Right cardiac atrium (tissue), 5 donors: ENCODE measurements around the gene BTBD16. TPM values are rescaled to one million over a fixed set of nuclear protein-coding genes. Genes with fewer than 3 reads are reported as not detected.

Experiments used
- ATAC-seq, 2 donors: fragments of 200-7000 bp; cut with Tn5 transposase; one replicate each; pipeline versions ENCODE4 v1.8.0 to v1.9.1; 2020; ENCODE audit warnings: moderate library complexity in 2 of 2, mild to moderate bottlenecking in 1 of 2
- DNase-seq, 3 donors: peaks; one replicate each; pipeline ENCODE4 v3.0.0-alpha.2; 2020
- H3K27ac ChIP-seq: one replicate; pipeline ENCODE4 v1.5.1; 2013; ENCODE audit warnings: mild to moderate bottlenecking, low read length, control low read depth, moderate library complexity
- H3K27me3 ChIP-seq: one replicate; pipeline ENCODE4 v1.6.1; 2013; ENCODE audit not compliant: control insufficient read depth, insufficient read depth
- H3K4me1 ChIP-seq: one replicate; pipeline ENCODE4 v1.6.1; 2013; ENCODE audit warnings: low read length; ENCODE audit not compliant: control insufficient read depth, insufficient read depth
- H3K4me3 ChIP-seq: one replicate; pipeline ENCODE4 v1.5.1; 2013; ENCODE audit warnings: low read length, control low read depth
- H3K9me3 ChIP-seq: one replicate; pipeline ENCODE4 v1.6.1; 2013; ENCODE audit warnings: low read length; ENCODE audit not compliant: control insufficient read depth
- WGBS: extraction: QIAGEN DNeasy Blood & Tissue Kit; methylation state at CpG from one replicate; pipeline ENCODE4 v1.1.7; 2013; 5-methylcytosine and 5-hydroxymethylcytosine counted together
- intact Hi-C, 4 donors: fragments of 100-400 bp; cut with DNase I; formaldehyde crosslinking; loops; one replicate each; pipeline versions ENCODE4 v1.11.0 to v1.14.0; 2022 to 2023
- polyA plus RNA-seq: library from polyadenylated mRNA; stranded (reverse); fragments of 200-250 nt; gene quantifications from one replicate; pipeline ENCODE4 v1.2.3, GENCODE V29; 2013
- total RNA-seq, 4 donors: library from RNA; stranded (reverse); fragmentation: NEBNext Ultra II Directional; extraction: Animal tissue kit (Norgen Biotek cat#: 25700); gene quantifications; one replicate each; pipeline ENCODE4 v1.2.1, GENCODE V29; 2021
- donor health status: healthy with polysubstance abuse.
- donor health status: DM: no; HTN: yes; CAD: no.
- donor health status: DM: no; HTN: no; CAD: no.
- donor health status: DM: no; HTN: yes; CAD: no; lungs with severe emphysema.
- donor health status: DM: yes; HTN: yes; CAD: no.

The BTBD16 gene
- total and polyA plus RNA-seq, 5 donors = 0.11 to 0.17 TPM; not detected in 3

DNA sequence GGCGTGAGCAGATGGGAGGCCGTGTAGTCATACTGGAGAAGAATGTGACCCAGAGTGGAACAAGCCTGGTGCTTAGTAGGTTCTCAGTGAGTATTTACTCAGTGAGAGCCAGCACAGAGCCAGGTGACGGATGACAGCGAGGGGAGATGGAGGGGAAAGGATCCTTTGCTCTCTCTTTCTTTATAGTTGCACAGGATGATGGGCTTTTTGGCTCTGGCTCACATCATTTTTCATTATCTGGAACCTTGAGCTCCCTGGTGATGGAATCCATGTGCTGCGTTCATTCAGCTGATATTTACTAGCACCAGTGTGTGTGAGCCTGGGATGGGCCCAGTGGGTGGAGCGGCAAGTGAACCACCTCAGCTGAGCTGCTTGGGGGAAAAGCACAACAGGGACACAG, 17.2 kb downstream of the BTBD16 start:
- Histone ChIP-seq H3K4me3 (no peak overlapping the region), H3K27ac (no peak overlapping the region), H3K4me1 (no peaks in the 10 kb centered on the region), H3K27me3 (no peaks in the 10 kb centered on the region), H3K9me3 (no peaks in the 10 kb centered on the region)
- intact Hi-C loops = no loop called here
- DNase-seq (no peak), ATAC-seq (no peak)
- 84% methylated on average over 6 of the region's 6 CpGs for WGBS

GRCh38 chr10:122288917-122289316, 17.8 kb downstream of the BTBD16 start:
- Histone ChIP-seq H3K9me3 (no peaks in the 10 kb centered on the region), H3K27ac (no peak overlapping the region), H3K27me3 (no peaks in the 10 kb centered on the region), H3K4me1 (no peaks in the 10 kb centered on the region), H3K4me3 (no peak overlapping the region)
- WGBS = 95% methylated on average over 3 of the region's 3 CpGs
- DNase-seq (no peak), ATAC-seq (no peak)
- intact Hi-C loops = no loop called here

GRCh38 chr10:122290334-122290733, 19.2 kb downstream of the BTBD16 start:
- Histone ChIP-seq H3K9me3 (no peaks in the 10 kb centered on the region), H3K4me1 (no peaks in the 10 kb centered on the region), H3K27ac (no peak overlapping the region), H3K4me3 (no peak overlapping the region), H3K27me3 (no peaks in the 10 kb centered on the region)
- intact Hi-C loops = loop anchor here in 2 of 4 donors (5.0 to 10.0 kb wide), 2 partner anchors 274 to 277 kb away; partner anchors contain the start of gene DMBT1 (in 1 of the 2)
- no peak for ATAC-seq
- no peak for DNase-seq
- WGBS = 74% methylated on average over 7 of the region's 7 CpGs

DNA sequence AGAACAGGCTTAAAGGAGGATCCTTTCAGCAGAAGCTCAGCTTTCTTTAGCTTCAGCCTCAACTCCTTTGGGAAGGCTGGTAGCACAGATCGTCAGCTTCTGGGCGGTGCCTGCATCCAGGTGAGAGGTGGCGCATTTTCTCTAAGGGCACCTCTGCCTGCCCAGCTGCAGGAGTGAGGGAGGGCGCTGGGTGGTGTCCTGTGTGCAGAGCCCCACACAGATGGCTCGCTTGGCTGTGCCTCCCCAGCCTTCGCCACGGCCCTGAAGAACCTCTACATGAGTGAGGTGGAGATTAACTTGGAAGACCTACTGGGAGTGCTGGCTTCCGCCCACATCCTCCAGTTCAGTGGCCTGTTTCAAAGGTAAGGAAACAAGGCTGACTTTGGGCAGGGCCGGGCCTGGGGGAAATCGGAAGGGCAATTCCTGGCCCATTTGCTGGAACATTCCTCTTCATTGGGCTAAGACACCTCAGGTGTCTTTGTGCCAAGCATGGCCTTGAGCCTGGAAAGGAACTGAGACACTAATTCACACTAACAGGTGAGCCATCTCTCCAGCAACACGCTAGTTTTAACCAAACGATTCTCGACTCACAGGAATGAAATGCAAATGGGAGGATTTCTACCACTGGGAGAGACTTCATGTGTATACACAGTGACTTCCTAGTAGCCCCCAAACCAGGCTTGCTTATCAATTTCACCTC, 19.9 kb downstream of the BTBD16 start:
- 92% methylated on average over 13 of the region's 13 CpGs for WGBS
- no peaks in the 10 kb centered on the region for H3K4me1 ChIP-seq
- intact Hi-C loops = loop anchor here in 2 of 4 donors (5.0 to 10.0 kb wide), 2 partner anchors 274 to 276 kb away; partner anchors contain the start of gene DMBT1 (in 1 of the 2)
- H3K4me3 ChIP-seq = no peak overlapping the region
- no peak overlapping the region for H3K27ac ChIP-seq
- no peaks in the 10 kb centered on the region for H3K9me3 ChIP-seq
- DNase-seq (no peak), ATAC-seq (no peak)
- H3K27me3 ChIP-seq = no peaks in the 10 kb centered on the region

- no peak for DNase-seq
- no peak for ATAC-seq
- Histone ChIP-seq H3K27me3 (no peaks in the 10 kb centered on the region), H3K4me1 (no peaks in the 10 kb centered on the region), H3K4me3 (no peak overlapping the region), H3K27ac (no peak overlapping the region), H3K9me3 (no peaks in the 10 kb centered on the region)
- WGBS = 90% methylated on average over 5 of the region's 5 CpGs
- intact Hi-C loops = loop anchor here in 2 of 4 donors (5.0 to 10.0 kb wide), 2 partner anchors 273 to 276 kb away; partner anchors contain the start of gene DMBT1 (in 1 of the 2)
These were observed 20.6 kb downstream of the BTBD16 start for GRCh38 chr10:122291739-122292138.

GRCh38 chr10:122292376-122292775, 21.3 kb downstream of the BTBD16 start:
- Histone ChIP-seq H3K27me3 (no peaks in the 10 kb centered on the region), H3K4me3 (no peak overlapping the region), H3K27ac (no peak overlapping the region), H3K4me1 (no peaks in the 10 kb centered on the region), H3K9me3 (no peaks in the 10 kb centered on the region)
- ATAC-seq (no peak), DNase-seq (no peak)
- intact Hi-C loops = loop anchor here in 2 of 4 donors (5.0 to 10.0 kb wide), 2 partner anchors 272 to 275 kb away; partner anchors contain the start of gene DMBT1 (in 1 of the 2)
- 86% methylated on average over 3 of the region's 3 CpGs for WGBS

- Histone ChIP-seq H3K27ac (no peak overlapping the region), H3K27me3 (no peaks in the 10 kb centered on the region), H3K9me3 (no peaks in the 10 kb centered on the region), H3K4me1 (no peaks in the 10 kb centered on the region), H3K4me3 (no peak overlapping the region)
- intact Hi-C loops = loop anchor here in 2 of 4 donors (5.0 to 10.0 kb wide), 2 partner anchors 271 to 274 kb away; partner anchors contain the start of gene DMBT1 (in 1 of the 2)
- 82% methylated on average over 10 of the region's 10 CpGs for WGBS
- no peak for ATAC-seq
- no peak for DNase-seq
These were observed 22.3 kb downstream of the BTBD16 start for GRCh38 chr10:122293156-122293960.

- intact Hi-C loops = loop anchor here in 2 of 4 donors (5.0 to 10.0 kb wide), 2 partner anchors 271 to 273 kb away; partner anchors contain the start of gene DMBT1 (in 1 of the 2)
- ATAC-seq (no peak), DNase-seq (no peak)
- Histone ChIP-seq H3K4me3 (no peak overlapping the region), H3K27ac (no peak overlapping the region), H3K9me3 (no peaks in the 10 kb centered on the region), H3K4me1 (no peaks in the 10 kb centered on the region), H3K27me3 (no peaks in the 10 kb centered on the region)
- 76% methylated on average over 4 of the region's 4 CpGs for WGBS
These were observed 22.9 kb downstream of the BTBD16 start for GRCh38 chr10:122293961-122294380.

DNA sequence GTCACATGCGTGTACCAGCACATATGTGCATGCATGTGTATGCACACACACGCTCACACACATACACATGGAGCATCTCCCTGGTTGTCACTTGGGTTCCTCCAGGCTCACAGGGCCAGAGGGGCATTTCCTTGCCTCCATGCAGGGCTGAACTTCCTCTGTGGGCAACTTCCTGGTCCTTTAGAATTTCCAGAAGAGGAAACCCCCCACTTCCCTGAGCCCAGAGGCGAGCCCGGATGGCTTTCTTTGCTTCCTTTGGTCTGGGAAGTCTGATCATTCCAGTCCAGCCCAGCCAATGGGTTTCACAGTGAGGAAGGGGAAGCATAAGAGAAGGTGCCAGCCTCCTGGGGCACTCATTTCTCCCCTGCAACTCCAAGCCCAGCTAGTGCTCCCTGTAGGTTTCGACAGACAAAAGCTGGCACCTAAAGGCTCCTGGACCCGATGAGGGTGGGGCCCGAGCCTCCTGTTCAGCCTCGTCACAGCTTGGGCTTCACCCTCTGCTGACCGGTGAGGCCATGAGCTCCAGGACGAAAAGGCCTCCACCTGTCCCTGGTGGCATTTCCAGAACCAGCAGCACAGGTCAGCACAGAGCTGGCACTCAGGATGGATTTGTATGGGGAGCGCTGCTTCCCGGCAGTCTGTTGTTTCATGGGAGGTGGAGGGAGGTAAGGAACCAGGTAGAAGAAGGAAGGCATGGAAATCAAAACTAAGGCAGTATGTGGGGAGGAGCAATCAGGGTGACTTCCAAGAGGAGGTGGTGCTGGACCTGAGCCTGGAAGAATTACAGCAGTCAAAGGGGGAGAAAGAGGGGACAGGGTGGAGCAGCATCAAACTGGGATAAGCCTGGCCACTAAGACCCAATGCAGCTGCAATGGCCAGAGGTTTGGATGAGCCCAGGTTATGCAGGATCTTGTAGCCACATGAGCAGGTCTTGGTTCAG, 23.7 kb downstream of the BTBD16 start:
- intact Hi-C loops = loop anchor here in 3 of 4 donors (5.0 to 10.0 kb wide), 4 partner anchors 143 to 408 kb away; partner anchors contain the start of gene DMBT1 (in 1 of the 3)

DNA sequence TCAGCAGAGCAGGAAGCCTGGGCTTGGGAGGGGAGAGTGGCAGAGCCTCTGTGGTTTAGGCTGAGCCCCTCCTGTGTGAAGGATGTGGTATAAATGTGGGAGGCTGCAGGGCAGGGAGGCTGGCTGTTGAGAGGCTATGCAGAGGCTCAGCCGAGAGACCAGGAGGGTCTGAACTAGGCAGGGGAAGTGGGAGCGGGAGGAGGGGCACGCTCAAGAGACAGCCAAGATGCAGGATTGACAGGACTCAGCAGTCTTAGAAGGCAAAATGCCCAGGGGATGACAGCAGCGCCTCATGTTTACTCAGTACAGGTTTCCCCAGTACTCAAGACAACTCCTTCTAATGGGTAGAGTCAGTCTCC, 24.3 kb downstream of the BTBD16 start:
- Histone ChIP-seq H3K27me3 (no peaks in the 10 kb centered on the region), H3K4me1 (no peaks in the 10 kb centered on the region), H3K27ac (no peak overlapping the region), H3K9me3 (no peaks in the 10 kb centered on the region), H3K4me3 (no peak overlapping the region)
- WGBS = 89% methylated on average over 4 of the region's 4 CpGs
- ATAC-seq = no peak
- no peak for DNase-seq
- intact Hi-C loops = loop anchor here in 3 of 4 donors (5.0 to 10.0 kb wide), 3 partner anchors 142 to 407 kb away; partner anchors contain the start of gene DMBT1 (in 1 of the 3)

More for the DNA sequence above, 23.7 kb downstream of the BTBD16 start:
- DNase-seq (no peak), ATAC-seq (no peak)
- 85% methylated on average over 12 of the region's 12 CpGs for WGBS
- Histone ChIP-seq H3K4me3 (no peak overlapping the region), H3K4me1 (no peaks in the 10 kb centered on the region), H3K27ac (no peak overlapping the region), H3K9me3 (no peaks in the 10 kb centered on the region), H3K27me3 (no peaks in the 10 kb centered on the region)
